NK-92 (cell line): Measurements from ENCODE around the gene PIP5K1B.

Experiments used
- DNase-seq: peaks from one replicate; lab custom pipeline; 2025; ENCODE audit not compliant: unreplicated experiment; lab: John Stamatoyannopoulos, UW

PIP5K1B gene

DNA sequence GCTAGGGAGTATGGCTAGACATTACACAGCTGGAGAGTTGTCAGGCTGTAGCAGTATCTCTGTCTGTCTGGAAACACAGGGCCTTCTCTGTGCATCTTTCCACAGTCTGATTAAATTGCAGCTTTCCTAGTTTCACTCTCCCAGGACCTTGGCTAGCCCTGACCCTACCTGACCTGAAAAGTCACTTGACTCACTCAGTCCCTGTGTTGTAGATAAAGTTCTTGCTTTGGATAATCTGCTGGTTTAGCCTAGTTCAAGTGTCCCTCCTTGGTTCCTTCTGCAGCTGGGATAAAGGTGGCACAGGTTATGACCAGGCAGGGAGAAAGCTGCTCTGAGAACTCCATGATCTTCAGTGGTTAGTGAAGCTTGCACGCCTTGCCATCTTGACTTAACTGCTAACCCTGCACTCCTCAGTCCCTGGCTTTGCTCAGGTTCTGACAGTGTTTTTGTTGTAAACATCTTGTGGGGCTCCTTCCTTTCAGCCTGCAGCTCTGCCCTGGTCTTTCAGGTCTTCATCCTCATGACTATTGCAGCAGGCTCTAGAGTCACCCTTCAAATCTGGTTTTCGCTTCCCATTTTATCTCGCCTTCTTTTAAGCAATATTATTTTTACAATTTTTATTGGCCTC lies 101.0 kb downstream of the PIP5K1B start:
- DNase-seq: no peak

DNA sequence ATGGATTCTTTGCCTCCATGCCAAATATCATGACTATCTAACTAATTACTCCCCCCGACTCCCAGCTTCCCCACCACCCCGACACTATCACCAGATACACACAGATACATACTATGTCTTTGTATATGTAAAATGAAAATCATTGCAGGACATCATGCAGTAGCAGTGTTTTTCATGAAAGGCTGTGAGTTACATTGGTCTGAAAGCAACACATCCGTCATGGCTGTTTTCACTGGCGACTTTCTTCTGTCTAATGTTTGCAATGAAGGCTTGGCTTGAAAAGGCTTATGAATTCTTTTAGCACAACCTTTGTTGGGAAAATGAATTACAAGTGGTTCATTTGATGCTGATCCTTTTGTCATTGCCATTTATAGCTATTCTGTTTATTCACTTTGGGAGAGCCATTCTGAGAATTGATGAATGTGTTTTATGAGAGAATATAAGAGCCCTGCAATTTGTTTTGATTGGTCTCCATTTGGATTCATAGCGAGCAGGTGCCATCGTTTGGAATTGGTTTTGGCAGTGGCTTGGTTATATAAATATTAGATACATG lies 103.4 kb downstream of the PIP5K1B start:
- DNase-seq: no peak

DNA sequence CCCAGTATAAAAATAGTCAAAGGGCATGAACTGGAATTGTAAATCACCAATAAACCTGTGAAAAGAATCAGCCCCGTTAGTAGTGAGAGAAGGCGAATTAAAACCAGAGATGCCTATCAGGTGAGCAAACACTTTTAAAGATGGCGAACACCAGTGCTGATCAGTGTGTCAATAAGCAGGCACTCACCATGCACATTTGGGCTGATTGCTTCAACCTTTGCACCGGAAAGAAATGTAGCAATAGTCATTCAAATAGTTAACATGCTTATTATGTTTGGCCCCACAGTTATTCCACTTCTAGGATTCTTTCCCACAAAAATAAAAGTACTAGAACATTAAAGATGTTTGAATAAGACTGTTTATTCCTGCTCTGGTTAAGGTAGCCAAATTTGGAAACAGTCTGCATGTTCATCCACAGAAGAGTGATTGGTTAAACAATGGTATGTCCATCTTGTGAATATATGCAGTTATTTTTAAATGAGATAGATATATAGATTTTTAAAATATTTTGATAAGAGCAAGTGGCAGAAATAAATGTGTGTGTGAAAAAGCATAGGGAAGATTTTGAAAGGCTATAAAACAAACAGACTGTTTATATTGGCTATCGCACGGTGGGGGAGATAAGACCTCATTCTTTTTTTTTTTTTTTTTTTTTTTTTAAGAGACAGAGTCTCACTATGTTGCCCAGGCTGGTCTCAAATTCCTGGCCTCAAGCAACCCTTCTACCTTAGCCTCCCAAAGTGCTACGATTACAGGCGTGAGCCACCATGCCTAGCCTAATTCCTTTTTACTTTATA lies 112.2 kb downstream of the PIP5K1B start:
- DNase-seq: no peak

DNA sequence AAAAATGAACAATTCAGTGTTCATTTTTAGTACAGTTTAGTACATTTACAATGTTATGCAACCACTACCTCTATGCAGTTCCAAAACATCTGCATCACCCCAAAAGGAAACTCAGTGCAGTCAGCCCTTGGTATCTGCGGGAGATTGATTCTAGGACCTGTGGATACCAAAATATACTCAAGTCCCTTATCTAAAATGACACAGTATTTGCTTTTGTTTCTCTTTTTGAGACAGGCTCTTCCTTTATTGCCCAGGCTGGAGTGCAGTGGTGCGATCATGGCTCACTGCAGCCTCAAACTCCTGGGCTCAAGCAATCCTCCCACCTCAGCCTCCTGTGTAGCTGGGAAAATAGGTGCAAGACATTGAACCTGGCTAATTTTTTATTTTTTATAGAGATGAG lies 114.0 kb downstream of the PIP5K1B start:
- DNase-seq: no peak

DNA sequence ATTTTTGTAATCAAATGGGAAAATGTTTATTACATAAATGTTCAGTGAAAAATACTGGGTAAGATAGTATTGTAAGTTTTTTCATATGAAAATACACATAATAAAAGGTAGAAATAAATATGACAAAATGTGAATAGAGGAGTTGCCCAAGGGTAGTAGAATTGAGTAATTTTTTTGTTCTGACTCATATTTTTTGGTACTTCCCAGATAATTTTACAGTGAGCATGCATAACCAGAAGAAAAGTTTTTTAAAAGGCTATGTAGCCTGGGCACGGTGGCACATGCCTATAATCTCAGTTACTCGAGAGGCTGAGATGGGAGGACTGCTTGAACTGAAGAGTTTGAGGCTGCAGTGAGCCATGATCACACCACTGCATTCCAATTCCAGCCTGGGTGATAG lies 116.9 kb downstream of the PIP5K1B start:
- DNase-seq: no peak

DNA sequence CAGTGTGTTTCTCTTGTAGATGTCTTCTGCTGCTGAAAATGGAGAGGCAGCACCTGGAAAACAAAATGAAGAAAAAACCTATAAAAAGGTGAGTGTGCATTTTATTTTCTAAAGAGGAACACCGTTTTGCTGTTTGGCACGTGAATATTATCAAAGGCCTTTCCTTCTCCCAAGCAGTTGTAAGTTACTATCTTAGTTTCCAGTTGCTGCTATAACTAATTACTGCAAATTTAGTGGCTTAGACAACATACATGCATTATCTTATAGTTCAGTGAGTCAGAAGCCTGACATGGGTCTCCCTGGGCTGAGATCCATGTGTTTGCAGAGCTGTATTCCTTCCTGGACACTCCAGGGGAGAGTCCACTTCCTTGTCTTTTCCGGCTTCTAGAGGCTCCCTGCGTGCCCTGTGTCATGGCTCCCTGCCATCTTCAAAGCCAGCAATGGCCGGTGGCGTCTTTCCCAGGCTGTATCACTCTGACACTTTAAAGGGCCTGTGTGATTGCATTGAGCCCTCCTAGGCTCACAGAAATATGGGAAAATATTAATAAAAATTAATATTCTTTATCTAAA lies 117.6 kb downstream of the PIP5K1B start:
- no peak for DNase-seq

DNA sequence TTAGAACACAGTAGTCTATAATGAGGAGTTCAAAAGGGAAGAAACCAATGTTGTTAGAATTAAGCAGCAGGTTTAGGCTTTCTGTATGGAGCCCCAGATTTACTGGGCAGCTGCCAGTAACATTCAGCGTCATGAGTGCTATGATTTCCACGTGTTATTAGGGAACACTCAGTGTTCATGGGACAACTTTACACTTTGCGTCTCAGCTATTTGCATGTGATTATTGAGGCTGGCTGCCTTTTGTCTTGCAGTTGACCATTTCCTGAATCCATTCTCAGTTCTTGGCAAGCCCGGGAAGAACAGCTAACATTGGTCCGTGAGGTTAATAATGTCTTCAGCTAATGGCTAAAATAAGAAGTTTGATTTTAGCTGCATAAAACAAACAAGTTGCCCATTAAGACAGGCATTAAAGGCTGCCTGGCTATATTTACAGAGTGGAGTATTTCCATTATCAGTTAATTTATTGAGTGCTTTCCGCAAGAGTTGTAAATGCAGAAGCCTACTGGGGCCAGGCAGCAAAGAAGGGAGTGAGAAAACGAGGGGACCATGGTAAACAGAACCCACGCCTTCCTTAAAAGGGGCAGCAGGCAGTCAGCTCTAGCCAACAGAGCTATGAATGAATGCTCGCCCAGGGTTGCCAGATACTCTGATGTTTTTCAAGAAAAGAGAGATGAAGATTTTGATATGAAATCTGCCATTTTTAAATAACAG lies 120.9 kb downstream of the PIP5K1B start:
- no peak for DNase-seq

DNA sequence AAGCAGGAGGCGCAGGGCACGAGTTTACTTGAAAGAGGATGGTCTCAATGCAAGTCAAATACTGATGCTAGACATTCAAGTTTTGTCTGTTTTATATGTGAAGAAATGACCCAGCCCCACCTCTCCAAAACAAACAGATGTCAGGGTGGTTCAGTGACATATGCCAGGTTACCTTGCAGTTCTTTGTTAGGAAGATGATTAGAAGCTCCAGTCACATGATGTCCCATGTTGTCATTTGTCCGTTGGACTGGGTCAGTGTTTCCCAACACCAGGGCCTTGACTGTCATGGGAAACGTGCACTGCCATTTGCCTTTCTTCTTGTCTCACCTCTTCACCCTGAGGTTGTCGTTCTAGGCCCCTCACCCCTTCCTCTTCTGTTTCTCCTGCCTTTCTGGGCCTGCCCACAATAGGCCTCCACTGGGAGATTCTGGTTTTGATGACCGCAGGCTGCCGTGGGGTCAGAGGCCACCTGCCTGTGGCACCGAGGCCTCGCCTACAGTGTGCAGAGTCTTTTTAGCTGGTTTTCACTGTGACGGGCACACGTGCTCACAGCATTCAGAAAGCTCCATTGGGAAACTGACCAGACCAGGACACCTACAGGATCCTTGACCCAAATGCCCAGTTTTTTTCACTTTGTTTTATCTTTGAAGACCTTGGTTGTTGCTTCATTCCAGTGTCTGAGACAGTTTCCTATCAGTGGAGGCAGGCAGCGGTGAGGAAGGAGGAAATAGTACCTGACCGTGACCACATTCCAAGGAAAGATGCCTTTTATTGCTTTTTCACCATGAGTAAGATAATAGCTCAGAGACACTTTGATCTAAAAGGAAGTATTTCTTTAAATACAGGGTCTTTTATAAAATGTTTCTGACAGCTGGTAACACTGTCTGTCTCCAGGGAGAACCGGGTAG lies 123.1 kb downstream of the PIP5K1B start:
- DNase-seq: no peak

DNA sequence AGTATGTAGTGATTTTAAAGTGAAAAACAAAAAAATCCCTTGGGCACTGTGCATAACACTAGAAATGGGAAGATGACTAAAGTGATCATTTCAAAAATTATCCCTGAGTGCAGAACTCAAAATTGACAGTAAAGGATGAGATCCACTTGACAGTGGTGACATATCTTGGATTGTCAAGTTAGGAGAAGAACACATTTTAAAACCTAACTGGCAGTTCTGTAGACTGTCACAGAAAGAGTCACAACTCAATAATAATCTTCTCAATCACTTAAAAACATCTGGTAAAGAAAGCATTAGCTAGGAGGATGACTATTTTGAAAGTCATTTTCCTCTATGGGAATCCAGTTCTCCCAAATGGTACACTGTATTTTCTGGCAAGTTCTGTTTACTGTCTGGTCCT lies 127.1 kb downstream of the PIP5K1B start:
- DNase-seq: no peak

DNA sequence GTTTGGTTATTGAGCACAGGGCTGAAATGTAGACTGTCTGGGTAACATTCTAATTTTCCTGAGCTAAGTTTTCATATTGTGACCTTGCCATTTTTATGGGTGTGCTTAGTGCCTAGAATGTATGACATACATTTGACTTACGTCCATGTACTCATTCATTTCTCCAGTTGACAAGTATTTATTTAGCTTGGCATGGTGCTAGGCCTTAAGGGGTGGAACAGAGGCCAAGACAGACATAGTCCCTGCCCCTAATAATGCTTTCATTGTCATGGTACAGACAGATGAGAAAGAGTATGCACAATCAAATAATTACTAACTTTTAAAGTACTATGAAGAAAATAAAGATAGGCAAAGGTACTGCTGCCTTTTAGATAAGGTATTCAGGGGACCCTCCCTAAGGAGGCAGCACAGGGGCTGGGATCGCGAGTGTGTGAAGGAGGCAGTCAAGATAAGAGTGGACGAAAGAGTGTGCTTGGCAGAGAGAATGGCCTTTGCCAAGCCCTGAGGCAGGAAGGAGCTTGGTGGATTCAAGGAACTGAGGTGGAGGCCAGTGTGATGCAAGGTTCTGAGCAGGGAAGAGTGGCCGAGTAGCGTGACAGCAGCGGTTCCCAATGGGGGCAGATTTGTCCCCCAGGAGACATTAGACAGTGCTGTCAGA lies 128.0 kb downstream of the PIP5K1B start:
- DNase-seq: no peak

DNA sequence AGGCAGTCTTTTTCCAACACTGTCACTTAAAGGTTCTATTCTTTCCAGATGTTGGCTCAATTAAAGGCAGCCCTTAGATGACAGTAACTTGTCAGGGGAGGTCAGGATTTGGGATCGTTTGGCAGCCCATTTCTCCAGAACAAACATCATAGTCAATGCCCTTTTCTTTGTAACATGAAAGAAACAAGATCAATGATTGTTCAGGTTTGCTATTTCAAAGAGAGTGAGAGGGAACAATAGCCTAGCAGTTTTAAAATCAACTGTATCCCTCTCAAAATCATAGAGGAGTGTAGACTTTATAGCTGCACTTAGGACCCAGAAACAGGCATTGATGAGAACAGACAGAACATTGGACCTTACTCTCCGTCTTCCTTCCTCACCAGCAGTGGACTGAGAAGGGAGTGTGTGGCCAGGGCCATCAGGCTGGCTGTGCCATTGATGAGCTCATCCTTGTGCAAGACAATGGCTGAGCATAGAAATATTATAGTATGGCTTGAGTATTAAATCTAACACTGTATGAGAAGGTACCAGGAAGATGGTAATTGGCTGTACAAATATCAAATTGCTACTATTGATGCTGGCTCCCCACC lies 130.0 kb downstream of the PIP5K1B start:
- no peak for DNase-seq

DNA sequence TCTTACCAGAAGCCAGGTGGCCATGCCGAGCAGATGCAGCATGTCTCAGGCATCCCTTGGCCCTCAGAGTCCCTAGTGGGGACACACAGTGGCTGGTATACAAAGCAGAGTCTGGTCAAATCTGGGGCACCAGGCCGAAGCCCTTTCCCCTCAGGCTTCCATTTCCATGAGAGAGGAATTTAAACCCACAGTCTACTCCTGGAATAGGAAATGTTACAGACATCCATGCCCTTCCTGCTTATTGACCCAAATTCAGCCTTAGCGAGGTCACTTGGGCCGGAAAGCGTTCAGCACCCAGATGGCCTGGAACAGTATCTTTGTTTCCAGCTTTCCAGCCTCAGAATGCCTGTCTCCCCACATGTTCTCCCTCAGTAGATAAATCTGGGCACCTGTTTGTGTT lies 131.7 kb downstream of the PIP5K1B start:
- DNase-seq: no peak

DNA sequence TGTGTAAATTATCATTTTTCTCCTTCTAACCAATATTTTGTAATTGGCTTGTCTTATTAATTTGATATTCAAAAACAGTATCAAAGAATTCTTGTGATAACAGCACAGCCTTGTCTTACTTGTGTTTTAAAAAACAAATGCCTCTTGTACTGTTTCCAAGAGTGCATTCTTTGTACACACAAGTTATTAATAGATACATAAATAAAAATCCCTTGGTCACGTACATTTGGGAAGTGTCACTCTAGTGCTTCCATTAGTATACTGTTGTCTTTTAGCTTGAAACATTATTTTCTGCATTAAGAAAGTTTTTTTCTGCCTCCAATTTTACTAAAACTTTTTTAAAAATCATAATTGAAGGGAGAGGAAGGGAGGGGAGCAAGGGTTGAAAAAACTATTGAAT lies 133.2 kb downstream of the PIP5K1B start:
- no peak for DNase-seq

DNA sequence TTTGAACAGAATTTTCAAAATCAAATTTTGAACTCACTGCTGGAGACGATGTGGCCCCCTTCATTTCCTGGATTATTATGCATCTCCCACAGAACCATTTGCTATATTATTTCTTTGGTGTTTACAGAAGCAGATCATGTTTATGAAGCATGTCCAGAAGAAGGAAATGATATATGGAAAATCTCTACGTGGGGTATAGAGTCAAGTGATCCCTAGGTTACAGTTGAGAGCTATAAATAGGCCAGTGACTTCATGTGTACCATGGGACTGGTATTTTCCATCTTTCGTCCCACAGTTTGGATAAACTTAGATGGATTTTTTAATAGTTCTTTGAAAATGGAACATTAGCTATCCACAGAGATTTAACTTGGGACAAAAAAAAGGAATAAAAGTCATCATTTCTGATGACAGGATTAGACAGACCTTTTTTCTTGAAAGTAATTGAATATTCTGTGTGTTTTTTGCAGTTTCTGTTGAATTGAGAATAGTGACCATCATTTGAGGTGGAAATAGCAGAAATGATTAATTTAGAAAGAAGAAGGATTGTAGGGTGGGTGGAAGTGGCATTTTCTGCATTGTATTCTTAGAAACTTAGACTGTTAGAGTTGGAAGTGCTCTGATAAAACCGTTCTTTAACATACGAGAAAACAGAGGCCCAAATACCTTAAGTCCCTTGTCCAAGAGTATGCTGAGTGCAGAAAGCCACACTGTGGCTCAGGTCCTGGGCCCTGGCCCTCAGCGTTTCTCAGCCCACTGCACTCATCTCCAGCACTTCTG lies 136.4 kb downstream of the PIP5K1B start:
- DNase-seq: no peak

DNA sequence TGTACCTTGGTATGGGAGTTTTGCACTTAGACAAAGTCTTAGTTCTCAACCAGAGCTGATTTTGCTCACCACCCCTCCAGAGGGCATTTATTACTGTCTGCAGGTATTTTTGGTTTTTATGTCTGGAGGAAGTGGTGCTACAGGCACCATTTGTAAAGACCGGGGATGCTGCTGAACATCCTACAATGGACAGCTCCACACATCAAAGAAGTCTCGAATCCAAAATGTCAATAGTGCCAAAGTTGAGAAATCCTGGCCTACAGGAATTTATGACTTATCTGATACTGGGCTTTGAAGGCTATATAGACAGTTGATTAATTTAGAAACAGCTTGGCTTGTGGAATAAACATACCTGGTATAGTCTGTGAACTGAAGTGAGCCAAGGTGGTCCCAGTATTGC lies 137.5 kb downstream of the PIP5K1B start:
- DNase-seq: no peak

DNA sequence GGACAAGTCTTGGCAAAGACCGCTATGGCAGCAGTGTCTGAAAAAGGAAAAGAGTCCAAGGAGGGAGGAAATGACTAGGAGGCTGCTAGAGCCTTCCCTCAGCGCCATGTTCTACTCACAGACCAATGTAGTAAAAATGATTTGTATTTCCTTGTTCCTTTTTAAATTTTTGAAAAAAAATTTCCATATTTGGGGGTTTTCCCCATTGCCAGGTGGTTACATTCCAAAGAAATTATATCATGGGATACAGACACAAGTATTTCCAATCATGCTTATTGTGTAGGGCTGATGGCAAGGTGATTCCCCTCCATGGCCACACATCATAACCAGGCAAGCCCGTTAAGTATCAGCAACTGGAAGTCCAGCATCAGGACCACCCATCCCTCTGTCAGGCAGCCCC lies 138.2 kb downstream of the PIP5K1B start:
- no peak for DNase-seq

DNA sequence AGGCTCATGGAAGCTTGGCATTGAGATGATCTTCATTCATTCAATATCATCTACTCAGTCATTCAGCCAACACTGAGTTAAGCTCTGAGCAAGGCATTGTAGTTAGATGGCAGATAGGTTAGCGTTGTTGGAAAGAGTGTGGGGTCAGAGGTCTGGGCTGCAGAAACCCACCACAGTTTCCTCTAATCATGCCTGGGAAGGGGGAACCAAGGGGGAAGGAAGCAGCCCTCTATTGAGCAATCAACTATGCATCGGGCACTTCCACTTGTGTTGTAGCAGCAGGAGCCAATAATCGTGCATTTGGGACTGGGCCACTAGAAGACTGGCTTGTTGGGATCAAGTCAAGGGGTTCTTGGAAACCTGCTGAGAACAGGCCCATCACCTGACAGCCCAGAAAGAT lies 139.1 kb downstream of the PIP5K1B start:
- DNase-seq: no peak

DNA sequence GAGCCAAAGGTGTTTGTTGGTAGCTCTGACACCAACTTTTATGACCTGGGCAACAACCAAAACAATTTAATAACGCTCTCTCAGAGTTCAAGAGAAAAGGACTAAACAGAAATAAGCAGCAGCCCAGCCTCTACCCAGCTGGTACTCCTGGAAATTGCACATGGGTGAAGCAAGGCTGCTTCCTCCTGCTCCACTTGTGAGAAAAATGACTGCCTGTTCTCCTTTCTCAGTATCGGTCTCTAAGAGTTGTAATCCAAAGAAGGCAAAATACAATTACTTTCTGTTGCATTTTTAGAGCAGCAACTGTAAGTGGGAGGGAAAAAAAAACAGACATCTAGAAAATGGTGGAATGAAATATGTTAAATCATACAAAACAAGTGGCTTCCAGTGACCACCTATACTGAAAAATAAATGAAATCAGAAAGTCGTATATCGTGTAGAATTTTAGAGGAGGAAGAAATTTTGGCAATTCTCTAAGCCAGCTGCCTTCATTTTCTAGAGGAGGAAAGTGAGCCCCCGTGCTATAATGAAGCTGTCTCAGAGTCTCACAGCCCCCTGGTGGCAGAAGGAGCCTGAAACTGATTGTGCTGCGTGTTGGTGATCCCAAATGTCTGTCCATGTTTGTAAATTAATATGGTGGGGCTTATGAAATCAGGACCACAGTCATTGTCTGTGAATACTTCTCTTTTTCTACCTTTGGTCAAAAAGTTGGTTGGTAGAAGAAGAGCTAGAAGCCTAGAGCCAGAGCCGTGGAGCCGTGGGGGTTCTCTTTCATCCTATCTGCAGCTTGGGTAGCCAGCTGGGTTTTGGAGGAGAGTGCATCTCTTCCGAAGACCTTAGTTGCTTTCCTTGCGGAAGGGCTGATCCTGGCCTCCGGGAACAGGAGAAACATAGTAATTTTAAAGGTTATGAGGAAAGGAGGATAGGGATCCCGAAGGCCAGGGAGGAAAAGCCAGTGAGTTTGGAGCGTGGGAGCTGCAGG lies 139.9 kb downstream of the PIP5K1B start:
- DNase-seq: no peak
